Renal cortical epithelial cell (primary cell): ENCODE measurements around the gene ERC1. TPM values are rescaled to one million over a fixed set of nuclear protein-coding genes. Genes with fewer than 3 reads are reported as not detected.
A peak's percentile ranks its signal among the peaks of the same experiment; 100 is the strongest.
"Not testable (repeated sequence)": the region's sequence is repeated elsewhere in the genome, so short reads cannot be mapped to it uniquely, and the experiment has no call there.

Source experiments
- DNase-seq: peaks from one replicate; pipeline ENCODE4 v3.0.0-alpha.2; 2011; ENCODE audit warnings: low read depth
- total RNA-seq: library from RNA; depleted of rRNA; stranded (reverse); fragments of >200 nt; gene quantifications from 2 replicates; pipeline ENCODE4 v1.2.3, GENCODE V29; 2014

ERC1 gene
- total RNA-seq, 1 donor from 2014 or later = 79.3 TPM

DNA sequence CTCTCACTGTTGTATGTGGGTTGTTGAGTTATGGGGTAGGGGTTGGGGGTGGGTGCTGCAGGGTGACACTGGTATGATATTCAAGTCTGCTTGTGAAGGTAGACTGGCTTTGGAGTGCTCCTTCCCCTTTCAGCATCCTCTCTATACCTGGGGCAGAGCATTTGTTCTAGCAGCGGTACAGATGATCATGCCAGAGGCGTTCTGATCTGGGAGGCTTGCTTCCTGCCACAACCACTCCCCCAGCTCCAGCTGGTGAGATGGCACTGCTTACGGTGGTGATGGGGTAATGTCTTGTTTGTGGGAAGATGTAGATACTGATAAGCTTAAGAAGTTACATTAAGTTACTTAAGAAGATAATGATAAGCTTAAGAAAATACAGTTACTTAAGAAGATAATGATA lies 131.8 kb downstream of the ERC1 start:
- no peak for DNase-seq

DNA sequence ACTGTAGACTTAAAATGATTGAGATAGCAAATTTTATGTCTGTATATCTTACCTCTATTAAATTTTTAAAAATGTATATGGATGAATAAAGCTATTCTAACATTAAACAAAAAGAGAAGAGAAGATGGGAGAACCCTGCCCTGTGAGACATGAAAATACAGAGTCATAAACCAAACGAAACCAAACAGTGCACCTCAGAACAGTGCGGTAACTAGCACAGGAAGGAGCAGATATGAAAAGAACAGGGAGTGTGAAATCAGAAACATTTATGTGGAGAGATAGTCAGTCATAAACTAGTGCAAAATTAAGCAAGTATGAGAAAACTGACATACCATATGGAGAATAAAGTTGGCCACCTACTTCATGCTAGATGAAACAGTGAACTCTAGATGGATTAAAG lies 135.1 kb downstream of the ERC1 start:
- no peak for DNase-seq

DNA sequence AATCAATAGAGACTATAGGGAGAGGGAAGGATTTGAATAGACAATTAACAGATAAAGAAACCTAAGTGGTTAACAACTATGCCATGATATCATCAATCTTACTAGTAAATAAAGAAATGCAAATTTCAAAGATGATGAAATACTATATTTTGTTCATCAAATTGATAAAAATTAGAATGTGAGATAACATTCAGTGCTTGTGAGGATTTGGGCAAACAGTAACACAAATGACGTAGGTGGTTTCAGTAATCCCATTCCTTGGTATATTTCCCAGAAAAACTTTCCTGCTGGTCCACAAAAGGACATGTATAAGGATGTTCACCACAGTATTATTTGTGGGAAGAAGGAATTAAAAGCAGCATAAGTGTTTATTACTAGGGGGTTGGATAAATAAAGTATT lies 136.0 kb downstream of the ERC1 start:
- no peak for DNase-seq

DNA sequence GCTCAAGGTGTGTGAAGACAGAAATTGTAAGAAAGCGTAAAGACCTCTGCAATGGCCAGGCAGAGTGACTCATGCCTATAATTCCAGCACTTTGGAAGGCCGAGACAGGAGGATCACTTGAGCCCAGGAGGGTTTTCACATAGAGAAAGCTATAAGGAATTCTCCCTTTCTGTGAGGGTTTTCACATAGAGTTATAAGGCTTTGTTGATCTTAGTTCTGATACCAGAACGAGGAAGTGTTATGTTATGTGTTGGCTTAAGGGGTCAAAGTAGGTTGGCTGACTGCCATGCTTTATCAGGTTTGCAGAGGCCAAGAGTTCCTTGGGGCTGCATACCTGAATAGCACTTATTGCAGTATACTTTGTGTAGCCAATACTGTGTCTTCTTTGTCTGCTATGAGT lies 139.1 kb downstream of the ERC1 start:
- DNase-seq = peak; percentile 62

DNA sequence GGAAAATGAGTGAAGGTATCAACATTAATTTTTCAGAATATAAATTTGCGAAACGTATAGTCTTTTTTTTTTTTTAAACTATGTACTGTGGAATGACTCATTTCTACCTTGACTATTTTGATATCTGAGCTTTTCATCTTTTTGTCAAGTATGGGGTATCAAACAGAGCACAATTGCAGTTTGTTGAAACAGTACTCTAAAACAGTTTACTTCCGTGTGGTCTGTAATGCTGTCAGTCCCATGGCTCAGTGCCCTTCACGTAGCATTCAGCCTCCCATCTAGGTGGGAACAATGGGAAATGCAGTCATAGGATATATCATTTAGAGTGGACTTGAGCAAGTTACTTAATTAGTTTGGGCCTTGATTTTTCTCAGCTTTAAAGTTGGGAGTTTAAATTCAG lies 139.5 kb downstream of the ERC1 start:
- DNase-seq = peak; percentile 17

DNA sequence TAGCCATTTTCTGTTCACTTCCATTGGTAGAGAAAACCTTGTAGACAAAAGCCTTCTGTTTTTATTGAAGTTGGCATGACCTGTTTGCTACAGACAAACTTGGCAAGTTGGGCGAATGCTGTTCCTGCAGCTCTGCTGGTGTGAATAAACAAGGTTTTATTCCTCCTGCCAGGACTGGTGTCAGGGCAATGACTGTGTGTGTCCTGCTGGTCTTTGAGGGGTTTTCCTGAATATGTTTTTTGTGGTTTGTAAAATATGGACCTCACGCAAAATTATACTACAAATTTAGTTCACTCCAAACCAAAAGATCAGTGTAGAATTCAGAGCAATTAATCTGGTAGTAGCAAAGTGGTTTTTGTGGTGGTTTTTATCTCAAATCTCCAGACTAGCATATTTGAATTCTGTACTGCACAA lies 140.8 kb downstream of the ERC1 start:
- DNase-seq = no peak

DNA sequence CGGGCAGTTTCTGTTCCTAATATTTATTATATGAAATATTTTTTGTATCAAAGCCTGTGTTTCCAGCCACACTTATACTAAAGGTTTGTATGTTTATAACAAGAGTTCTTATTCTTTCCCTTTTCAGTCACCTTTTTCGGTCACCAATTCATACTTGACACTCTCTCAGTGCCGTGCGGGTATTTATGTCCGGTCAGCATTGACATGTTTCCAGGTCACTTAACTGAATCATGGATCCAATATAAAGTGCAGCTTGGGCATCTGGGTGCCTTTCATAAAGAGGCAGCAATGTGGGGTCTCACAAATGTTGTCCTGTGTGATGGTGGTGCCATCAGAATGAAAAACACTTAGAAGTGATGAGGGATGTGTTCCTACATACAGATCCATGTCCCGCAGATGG lies 141.3 kb downstream of the ERC1 start:
- no peak for DNase-seq

DNA sequence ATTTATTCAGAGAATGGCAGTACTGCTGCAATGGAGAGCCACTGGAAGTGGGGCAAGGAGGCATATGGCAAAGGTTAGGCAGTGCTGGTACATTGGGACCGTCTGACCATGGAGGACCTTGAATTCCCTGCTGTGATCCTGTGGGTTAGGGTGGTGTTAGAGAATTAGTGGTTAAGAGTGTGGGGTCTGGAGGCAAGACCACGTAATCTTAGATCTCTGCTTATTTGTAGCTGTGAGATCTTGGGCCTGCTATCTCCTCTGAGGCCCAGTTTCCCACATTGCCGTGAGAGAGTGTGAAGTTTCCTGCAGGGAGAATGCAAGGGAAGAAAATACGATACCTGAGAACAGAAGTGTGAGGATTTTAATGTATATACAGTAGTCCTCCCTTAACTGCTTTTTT lies 147.7 kb downstream of the ERC1 start:
- no peak for DNase-seq

DNA sequence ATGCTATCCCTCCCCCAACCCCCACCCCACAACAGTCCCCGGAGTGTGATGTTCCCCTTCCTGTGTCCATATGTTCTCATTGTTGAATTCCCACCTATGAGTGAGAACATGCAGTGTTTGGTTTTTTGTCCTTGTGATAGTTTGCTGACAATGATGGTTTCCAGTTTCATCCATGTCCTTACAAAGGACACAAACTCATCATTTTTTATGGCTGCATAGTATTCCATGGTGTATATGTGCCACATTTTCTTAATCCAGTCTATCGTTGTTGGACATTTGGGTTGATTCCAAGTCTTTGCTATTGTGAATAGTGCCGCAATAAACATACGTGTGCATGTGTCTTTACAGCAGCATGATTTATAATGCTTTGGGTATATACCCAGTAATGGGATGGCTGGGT lies 155.7 kb downstream of the ERC1 start:
- not testable (repeated sequence) for DNase-seq

DNA sequence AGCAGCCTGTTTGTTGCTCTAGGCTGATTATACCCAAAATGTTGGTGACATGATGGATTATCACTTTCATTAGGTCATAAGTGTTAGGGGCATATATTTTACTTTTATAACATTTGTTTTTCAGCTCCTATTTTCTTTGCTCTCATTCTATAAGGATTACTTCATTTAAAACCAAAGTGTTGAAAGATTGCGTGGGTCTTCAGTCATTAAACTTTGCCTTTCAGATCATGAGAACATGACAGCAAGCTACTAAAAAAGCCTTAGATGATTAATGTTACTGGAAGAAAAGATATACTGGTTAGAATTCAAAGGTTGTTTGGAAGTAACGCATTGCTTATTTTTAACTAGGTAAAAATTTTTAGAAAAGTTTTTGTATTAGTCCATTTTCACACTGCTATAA lies 156.8 kb downstream of the ERC1 start:
- DNase-seq = no peak

DNA sequence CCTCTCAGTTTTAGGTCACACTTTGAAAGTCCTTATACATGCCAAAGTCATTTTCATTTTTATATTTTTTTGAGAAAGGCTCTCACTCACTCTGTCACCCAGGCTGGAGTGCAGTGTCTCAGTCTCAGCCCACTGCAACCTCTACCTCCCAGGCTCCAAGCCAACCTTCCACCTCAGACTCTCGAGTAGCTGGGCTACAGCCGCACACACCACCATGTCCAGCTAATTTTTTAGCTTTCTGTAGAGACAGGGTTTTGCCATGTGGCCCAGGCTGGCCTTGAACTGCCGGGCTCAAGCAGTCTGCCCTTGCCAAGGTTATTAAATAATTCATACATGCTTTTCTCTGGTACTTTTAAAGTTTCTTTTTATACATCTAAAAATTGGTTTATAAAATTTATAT lies 166.0 kb downstream of the ERC1 start:
- DNase-seq = no peak

DNA sequence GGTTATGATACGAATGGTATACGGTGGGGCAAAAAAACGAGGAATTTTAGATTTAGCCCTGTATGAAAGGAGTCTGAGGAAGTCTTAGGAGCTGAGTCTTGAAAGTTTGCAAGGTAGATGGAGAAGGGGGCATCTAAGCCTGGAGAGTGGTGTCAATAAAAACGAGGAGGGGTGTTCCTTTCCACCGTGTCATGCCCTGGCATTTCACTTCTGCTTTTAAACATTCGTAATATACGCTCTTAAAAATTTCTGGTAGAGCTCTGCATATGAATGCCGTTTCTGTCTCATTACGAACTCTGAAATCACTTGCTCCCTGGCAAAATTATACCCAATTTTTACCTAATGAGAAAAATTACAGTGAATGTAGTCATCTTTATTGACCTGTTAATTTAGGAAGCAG lies 170.2 kb downstream of the ERC1 start:
- no peak for DNase-seq

DNA sequence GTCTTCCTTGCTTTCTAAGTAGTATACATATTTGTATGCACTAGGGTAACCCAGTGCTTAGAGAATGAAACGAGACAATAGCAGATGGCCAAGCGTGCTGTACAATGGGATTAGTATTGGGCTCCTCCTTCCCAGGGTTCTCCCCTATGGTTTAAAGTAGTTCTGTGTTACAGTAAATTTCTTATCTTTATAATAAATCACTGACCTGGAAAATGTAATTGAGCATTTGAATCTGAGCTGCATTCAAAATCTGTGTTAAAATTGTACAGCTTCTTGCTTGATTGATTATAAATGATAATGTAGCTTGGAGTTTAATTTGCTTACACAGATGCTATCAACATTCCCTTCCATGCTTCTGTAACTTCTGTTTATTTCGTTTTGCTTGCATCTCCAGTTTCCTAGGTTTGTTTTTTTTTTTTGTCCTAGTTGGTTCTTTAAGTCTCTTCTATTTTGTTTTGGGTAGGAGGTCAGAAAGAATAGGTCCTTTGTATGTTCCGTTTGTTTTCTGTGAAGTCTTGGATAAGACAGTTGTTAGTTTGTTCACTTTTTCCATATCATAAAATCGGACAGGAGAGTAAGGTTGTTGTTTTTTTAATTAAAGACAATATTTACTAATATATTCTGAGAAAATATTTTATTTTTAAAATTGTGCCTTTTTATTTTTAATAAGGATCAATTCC lies 171.2 kb downstream of the ERC1 start:
- peak; percentile 3 for DNase-seq

DNA sequence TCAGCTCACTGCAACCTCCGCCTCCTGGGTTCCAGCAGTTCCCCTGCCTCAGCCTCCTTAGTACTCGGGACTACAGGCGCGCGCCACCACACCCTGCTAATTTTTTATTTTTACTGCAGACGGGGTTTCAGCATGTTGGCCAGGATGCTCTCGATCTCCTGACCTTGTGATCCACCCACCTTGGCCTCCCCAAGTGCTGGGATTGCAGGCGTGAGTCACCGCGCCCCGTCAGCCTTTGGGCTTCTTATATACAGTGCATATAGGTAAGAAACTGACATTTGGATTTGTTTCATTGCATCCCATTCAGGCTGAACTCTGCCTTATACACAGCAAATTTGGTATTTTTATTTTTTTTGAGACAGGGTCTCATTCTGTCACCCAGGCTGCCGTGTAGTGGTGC lies 176.8 kb downstream of the ERC1 start:
- no peak for DNase-seq

DNA sequence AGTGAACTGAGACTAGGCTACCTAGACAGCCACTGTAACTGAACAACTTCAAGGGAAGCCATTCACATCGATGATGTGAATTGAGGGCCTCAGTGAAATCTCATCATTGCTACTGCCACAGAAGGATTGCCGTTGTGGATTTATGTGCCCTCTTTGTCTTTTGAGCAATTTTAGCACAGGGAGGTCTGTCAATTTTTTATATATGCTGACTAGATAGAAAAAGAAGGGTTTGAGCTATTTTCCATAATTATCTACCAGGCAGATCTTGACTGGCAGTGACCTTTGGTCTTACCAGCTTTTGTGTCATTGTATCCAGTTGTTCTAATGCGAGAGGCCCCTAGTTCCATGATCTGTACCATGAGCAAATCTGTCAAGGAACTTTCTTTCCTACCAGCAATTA lies 179.4 kb downstream of the ERC1 start:
- no peak for DNase-seq

DNA sequence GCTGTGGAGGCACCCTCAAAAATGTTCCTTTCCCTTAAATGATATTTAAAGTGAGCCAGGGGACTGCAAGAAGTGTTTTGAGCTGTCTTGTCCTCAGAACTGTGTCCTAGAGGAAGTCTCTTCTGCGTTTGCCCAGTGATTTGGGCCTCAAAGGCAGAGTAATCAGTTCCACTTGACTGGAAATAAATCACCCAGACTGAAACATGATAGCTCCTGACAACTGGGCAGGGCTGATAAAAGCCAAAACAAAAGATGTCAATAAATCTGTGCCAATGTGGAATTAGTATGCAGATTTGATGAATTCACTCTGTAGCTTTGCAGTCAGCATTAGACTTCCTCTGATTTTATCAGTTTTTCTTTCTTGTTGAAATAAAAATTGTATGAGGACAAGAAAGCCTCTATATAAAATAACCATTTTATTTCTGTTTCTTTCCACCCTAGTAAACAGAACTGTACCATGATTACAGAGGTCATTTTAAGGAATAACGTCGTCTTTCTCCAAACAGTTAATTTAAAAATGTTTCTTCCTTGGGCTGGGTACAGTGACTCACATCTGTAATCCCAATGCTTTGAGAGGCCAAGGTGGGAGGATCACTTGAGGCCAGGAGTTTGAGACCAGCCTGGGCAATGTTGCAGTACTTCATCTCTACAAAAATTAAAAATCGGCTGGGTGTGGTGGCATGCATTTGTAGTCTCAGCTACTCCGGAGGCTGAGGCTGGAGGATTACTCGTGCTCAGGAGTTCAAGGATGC lies 180.8 kb downstream of the ERC1 start:
- DNase-seq = peak; percentile 71

DNA sequence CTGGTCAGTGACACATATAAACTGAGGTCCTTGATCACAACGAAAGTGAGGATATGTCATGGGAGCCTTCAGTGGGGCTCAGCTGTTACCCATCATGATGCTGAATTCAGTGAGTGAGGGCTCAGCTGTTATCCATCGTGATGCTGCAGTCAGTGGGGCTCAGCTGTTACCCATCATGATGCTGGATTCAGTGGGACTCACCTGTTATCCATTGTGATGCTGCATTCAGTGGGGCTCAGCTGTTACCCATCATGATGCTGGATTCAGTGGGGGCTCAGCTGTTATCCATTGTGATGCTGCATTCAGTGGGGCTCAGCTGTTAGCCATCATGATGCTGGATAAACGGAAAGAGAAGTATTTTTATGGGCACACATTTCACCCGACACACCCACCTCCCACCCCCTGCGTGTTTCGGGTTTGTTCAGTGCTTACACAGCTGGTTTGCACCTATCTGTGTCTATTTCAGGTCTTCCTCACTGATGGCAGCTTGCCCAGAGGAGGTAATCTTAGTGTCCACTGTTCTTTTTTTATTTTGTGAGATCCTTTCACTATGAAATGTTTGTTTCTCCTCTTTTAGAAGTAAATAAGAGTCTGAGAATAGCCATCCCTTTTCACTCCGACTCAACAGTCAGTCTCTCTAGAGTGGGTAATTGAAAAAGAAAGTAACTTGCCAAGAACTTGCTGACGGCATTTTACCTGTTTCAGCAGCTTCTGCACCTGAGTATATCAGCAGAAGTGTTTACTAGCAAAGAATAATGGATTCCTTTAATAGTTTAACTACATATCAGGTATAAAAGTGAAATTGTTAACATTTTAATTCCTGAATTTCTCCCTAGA lies 183.0 kb downstream of the ERC1 start:
- DNase-seq = no peak

DNA sequence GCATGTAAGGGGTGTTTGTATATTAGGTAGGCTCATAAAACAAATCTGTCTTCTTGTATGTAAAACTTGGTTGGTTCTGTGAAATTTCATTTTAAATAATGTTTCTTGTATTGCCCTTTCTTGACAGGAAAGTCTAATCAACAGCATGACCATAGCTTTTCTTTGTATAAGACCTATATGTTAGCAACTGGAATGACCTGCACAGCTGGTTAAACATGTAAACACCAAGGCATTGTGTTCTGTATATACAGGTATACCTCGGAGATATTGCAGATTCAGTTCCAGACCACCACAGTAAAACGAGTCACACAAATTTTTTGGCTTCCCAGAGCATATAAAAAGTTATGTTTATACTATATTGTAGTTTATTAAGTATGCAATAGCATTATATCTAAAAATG lies 183.6 kb downstream of the ERC1 start:
- DNase-seq = no peak

DNA sequence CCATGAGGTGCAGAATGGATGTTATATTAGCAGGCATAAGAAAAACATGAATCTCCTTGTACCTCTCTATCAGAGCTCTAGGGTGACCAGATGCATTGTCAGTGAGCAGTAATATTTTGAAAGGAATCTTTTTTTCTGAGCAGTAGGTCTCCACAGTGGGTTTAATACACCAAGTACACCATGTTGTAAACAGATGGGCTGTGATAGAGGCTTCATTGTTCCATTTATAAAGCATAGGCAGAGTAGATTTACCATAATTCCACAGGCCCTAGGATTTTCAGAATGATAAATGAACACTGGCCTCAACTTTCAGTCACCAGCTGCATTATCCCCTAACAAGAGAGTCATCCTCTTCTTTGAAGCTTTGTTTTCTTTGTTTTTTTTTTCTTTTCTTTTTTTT lies 185.2 kb downstream of the ERC1 start:
- DNase-seq = no peak

DNA sequence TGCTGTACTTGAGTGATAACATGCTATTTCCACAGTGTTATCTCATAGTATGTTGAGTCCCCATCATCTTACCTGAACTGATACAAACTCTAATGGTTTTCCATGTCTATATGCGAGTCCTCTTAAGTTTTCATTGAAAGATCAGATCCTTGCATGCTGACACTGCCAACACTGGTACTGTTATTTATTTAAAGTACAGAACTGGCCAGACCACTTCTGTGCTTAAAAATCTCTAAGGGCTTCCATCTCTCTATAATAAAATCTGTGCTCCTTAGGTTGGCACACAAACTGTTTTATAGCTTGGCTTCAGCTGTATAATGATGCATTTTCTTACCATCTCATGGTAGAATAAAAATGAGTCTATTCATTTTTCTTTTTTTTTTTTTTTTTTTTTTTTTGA lies 188.1 kb downstream of the ERC1 start:
- DNase-seq = no peak

DNA sequence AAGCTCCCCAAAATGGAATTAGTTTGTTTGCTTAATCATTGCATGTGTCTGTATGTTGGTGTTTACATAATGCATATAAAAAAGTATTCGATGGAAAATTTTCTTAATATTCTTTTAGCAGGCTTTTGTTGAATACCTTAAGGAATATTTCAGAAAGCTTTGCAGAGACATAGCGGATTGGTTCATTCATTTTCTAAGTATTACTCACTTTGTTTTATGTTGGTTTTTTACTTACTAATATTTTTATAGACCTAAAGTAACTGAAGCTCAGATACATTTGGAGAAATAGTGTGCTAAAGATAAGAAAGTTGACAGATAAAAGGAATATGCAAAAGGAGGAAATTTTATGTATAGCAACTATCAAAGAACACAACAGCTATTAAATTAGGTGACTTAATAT lies 191.0 kb downstream of the ERC1 start:
- no peak for DNase-seq

DNA sequence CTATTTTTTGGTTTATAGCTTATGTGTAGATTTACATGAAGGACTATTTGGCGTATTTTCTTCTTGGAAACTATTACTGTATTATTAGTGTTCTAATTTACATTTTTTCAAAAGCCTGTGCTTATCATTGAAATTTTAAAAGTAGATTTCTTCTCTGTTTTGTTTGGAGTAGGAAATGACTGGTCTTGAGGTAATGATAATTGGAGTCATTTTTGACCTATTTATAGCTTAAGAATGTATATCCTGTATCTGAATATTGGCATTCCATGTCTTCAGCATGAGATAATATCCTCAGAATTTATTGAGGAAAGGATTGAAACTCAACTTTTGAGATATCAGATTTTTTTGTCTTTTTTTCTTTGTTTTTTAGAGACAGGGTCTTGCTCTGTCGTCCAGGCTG lies 193.4 kb downstream of the ERC1 start:
- no peak for DNase-seq
